Sigmoid colon (tissue), 7 donors: Measurements from ENCODE around the gene ST6GALNAC3. TPM values are rescaled to one million over a fixed set of nuclear protein-coding genes. Genes with fewer than 3 reads are reported as not detected.

ENCODE experiments used
- DNase-seq: peaks from one replicate; pipeline ENCODE4 v3.0.0-alpha.2; 2019
- H3K27ac ChIP-seq, 4 donors: fragments of 200-600 bp; sonication (generic); one replicate each; pipeline ENCODE4 v1.5.1; 2016 to 2019; ENCODE audit warnings: mild to moderate bottlenecking in 1 of 4
- H3K27me3 ChIP-seq, 3 donors: fragments of 200-600 bp; sonication (generic); one replicate each; pipeline ENCODE4 v1.5.1; 2019; ENCODE audit warnings: mild to moderate bottlenecking in 1 of 3
- H3K36me3 ChIP-seq, 4 donors: fragments of 200-600 bp; sonication (generic); one replicate each; pipeline ENCODE4 v1.5.1; 2016 to 2019
- H3K4me1 ChIP-seq, 4 donors: fragments of 200-600 bp; sonication (generic); one replicate each; pipeline ENCODE4 v1.5.1; 2017 to 2019
- H3K4me3 ChIP-seq, 4 donors: fragments of 200-600 bp; sonication (generic); one replicate each; pipeline ENCODE4 v1.5.1; 2017 to 2019; ENCODE audit warnings: mild to moderate bottlenecking in 2 of 4, moderate library complexity in 1 of 4
- H3K9me3 ChIP-seq, 4 donors: fragments of 200-600 bp in 3 of 4; sonication (generic) in 3 of 4; one replicate each; pipeline versions ENCODE4 v1.5.1 to v1.6.1; 2013 to 2019
- CTCF ChIP-seq, 4 experiments: fragments of 450-650 bp in 3 of 4; fragments of 200-600 bp in 1 of 4; IDR thresholded peaks; one replicate each; pipeline ENCODE4 v1.5.1; 2016 to 2019; ENCODE audit warnings: antibody characterized with exemption in 4 of 4, mild to moderate bottlenecking in 3 of 4, moderate library complexity in 2 of 4
- EP300 ChIP-seq, 4 donors: sonication (generic); formaldehyde crosslinking; IDR thresholded peaks; one replicate each; pipeline ENCODE4 v1.6.1; 2017; ENCODE audit warnings: antibody characterized with exemption in 4 of 4
- POLR2A ChIP-seq, 2 donors: fragments of 450-650 bp; IDR thresholded peaks; one replicate each; pipeline ENCODE4 v1.6.1; 2016; ENCODE audit warnings: antibody characterized with exemption in 2 of 2, mild to moderate bottlenecking in 2 of 2, moderate library complexity in 2 of 2
- POLR2AphosphoS5 ChIP-seq, 4 donors: sonication (generic); formaldehyde crosslinking; IDR thresholded peaks; one replicate each; pipeline ENCODE4 v1.6.1; 2017; ENCODE audit warnings: antibody characterized with exemption in 4 of 4
- WGBS, 2 donors: extraction: QIAGEN DNeasy Blood & Tissue Kit; methylation state at CpG; one replicate each; pipeline ENCODE4 v1.1.7; 2013; 5-methylcytosine and 5-hydroxymethylcytosine counted together
- intact Hi-C: fragments of 100-400 bp; cut with DNase I; formaldehyde crosslinking; loops from one replicate; pipeline ENCODE4 v1.15.1; 2023
- polyA plus RNA-seq, 3 donors: library from polyadenylated mRNA; stranded (reverse); fragments of 200-250 nt; gene quantifications; one replicate each; pipeline ENCODE4 v1.2.3, GENCODE V29; 2013
- total RNA-seq, 4 donors: library from RNA; depleted of rRNA; stranded (reverse); fragments of >200 nt; gene quantifications; one replicate each; pipeline ENCODE4 v1.1.0, GENCODE V29; 2016
- donor health status: healthy with polysubstance abuse.
- donor health status: Bipolar disorder and iron deficiency.
- donor health status: healthy.

The ST6GALNAC3 gene
- total and polyA plus RNA-seq, 7 donors: 1.6 to 7.5 (median 2.5) TPM

GRCh38 chr1:76622774-76623528, 548.4 kb downstream of the ST6GALNAC3 start:
- Histone ChIP-seq H3K4me3 (no peak overlapping the region), H3K36me3 (no peaks in the 10 kb centered on the region), H3K27ac (no peak overlapping the region), H3K9me3 (no peaks in the 10 kb centered on the region), H3K27me3 (no peaks in the 10 kb centered on the region), H3K4me1 (no peaks in the 10 kb centered on the region)
- TF ChIP-seq CTCF (IDR thresholded peaks at IDR 0.05) (no peak), POLR2AphosphoS5 (IDR thresholded peaks at IDR 0.05) (no peak), POLR2A (IDR thresholded peaks at IDR 0.05) (no peak), EP300 (IDR thresholded peaks at IDR 0.05) (no peak)
- DNase-seq: no peak
- intact Hi-C loops: no loop called here
- 85 to 92% methylated on average over 7 of the region's 7 CpGs for WGBS, 2 donors

- TF ChIP-seq POLR2A (IDR thresholded peaks at IDR 0.05): no peak
- TF ChIP-seq EP300 (IDR thresholded peaks at IDR 0.05): no peak
- TF ChIP-seq CTCF (IDR thresholded peaks at IDR 0.05): no peak
- no peak for TF ChIP-seq POLR2AphosphoS5 (IDR thresholded peaks at IDR 0.05)
- Histone ChIP-seq H3K9me3 (peaks cover 0 to 4% (median 0%) of the 10 kb centered on the region in 4 donors), H3K36me3 (no peaks in the 10 kb centered on the region), H3K4me1 (no peaks in the 10 kb centered on the region), H3K27ac (no peak overlapping the region), H3K27me3 (no peaks in the 10 kb centered on the region), H3K4me3 (no peak overlapping the region)
- no peak for DNase-seq
- intact Hi-C loops: no loop called here
- 93 to 95% methylated on average over 2 of the region's 2 CpGs for WGBS, 2 donors
Measured at GRCh38 chr1:76625886-76626678, 551.5 kb downstream of the ST6GALNAC3 start.

- intact Hi-C loops: no loop called here
- H3K9me3 ChIP-seq: peaks cover 0 to 4% (median 0%) of the 10 kb centered on the region in 4 donors
- no peaks in the 10 kb centered on the region for H3K36me3 ChIP-seq
- H3K27me3 ChIP-seq: no peaks in the 10 kb centered on the region
- DNase-seq: no peak
- H3K4me3 ChIP-seq: no peak overlapping the region
- TF ChIP-seq POLR2A (IDR thresholded peaks at IDR 0.05): no peak
- TF ChIP-seq EP300 (IDR thresholded peaks at IDR 0.05): no peak
- no peak for TF ChIP-seq CTCF (IDR thresholded peaks at IDR 0.05)
- no peak for TF ChIP-seq POLR2AphosphoS5 (IDR thresholded peaks at IDR 0.05)
- no peaks in the 10 kb centered on the region for H3K4me1 ChIP-seq
- no peak overlapping the region for H3K27ac ChIP-seq
- WGBS, 2 donors: 93 to 97% methylated on average over 5 of the region's 5 CpGs
Measured at GRCh38 chr1:76627498-76627897, 553.0 kb downstream of the ST6GALNAC3 start.

GRCh38 chr1:76627901-76628300, 553.4 kb downstream of the ST6GALNAC3 start:
- TF ChIP-seq CTCF (IDR thresholded peaks at IDR 0.05): no peak
- H3K9me3 ChIP-seq: peaks cover 0 to 4% (median 0%) of the 10 kb centered on the region in 4 donors
- intact Hi-C loops: no loop called here

More at GRCh38 chr1:76627901-76628300, 553.4 kb downstream of the ST6GALNAC3 start:
- no peaks in the 10 kb centered on the region for H3K36me3 ChIP-seq
- no peak overlapping the region for H3K27ac ChIP-seq
- no peak overlapping the region for H3K4me3 ChIP-seq
- DNase-seq: no peak
- H3K4me1 ChIP-seq: no peaks in the 10 kb centered on the region
- no peaks in the 10 kb centered on the region for H3K27me3 ChIP-seq
